OCI-LY3 (cell line): ENCODE data around the gene HORMAD2.

Experiments
- H2AFZ ChIP-seq: fragments of 200-600, 300-600 bp; shearing (Covaris generic); 2 replicates; pipeline ENCODE4 v1.6.0; 2014; ENCODE audit warnings: antibody characterized with exemption, low read depth, low read length
- H3K27ac ChIP-seq: fragments of 200-600, 300-600 bp; sonication (generic); 2 replicates; pipeline ENCODE4 v1.5.1; 2014; ENCODE audit warnings: mild to moderate bottlenecking, low read length, moderate library complexity, mixed read lengths
- H3K27me3 ChIP-seq: fragments of 200-600, 300-600 bp; sonication (generic); 2 replicates; pipeline ENCODE4 v1.6.1; 2014; ENCODE audit warnings: low read depth, low read length, mixed read lengths
- H3K36me3 ChIP-seq: fragments of 200-600, 300-600 bp; sonication (generic); replicated peaks from 2 replicates; pipeline ENCODE3; 2014; ENCODE audit warnings: low read depth, low read length, mixed read lengths
- H3K4me1 ChIP-seq: fragments of 300-600, 200-600 bp; sonication (generic); 2 replicates; pipeline ENCODE4 v1.6.1; 2014; ENCODE audit warnings: low read length, mixed read lengths
- H3K4me2 ChIP-seq: fragments of 200-600, 300-600 bp; sonication (generic); 2 replicates; pipeline ENCODE4 v1.6.1; 2014; ENCODE audit warnings: low read length, mixed read lengths
- H3K4me3 ChIP-seq: fragments of 300-600, 200-600 bp; sonication (generic); 2 replicates; pipeline ENCODE4 v1.5.1; 2014; ENCODE audit warnings: antibody characterized with exemption, mild to moderate bottlenecking, low read length, moderate library complexity
- H3K79me2 ChIP-seq: fragments of 300-600, 200-600 bp; shearing (Covaris generic); 2 replicates; pipeline ENCODE4 v1.6.1; 2014; ENCODE audit warnings: mild to moderate bottlenecking, low read length, mixed read lengths
- H3K9ac ChIP-seq: fragments of 300-600, 200-600 bp; shearing (Covaris generic); 2 replicates; pipeline ENCODE4 v1.6.0; 2014; ENCODE audit warnings: mild to moderate bottlenecking, low read length, moderate library complexity
- H3K9me3 ChIP-seq: fragments of 200-600, 300-600 bp; shearing (Covaris generic); 2 replicates; pipeline ENCODE4 v1.6.1; 2014; ENCODE audit warnings: low read length, mixed read lengths; ENCODE audit not compliant: insufficient read depth
- H4K20me1 ChIP-seq: fragments of 200-600, 300-600 bp; sonication (generic); 2 replicates; pipeline ENCODE4 v1.6.1; 2016; ENCODE audit warnings: low read length, mixed read lengths; ENCODE audit not compliant: insufficient read depth
- CTCF ChIP-seq: fragments of 200-600, 300-600 bp; sonication (generic); IDR thresholded peaks from 2 replicates; pipeline ENCODE4 v1.5.1; 2014; ENCODE audit warnings: antibody characterized with exemption, low read length, low read depth
- EZH2phosphoT487 ChIP-seq: fragments of 200-600 bp; shearing (Covaris generic); IDR thresholded peaks from 2 replicates; pipeline ENCODE4 v1.6.1; 2018; ENCODE audit warnings: antibody characterized with exemption, mixed run types, low read depth

HORMAD2 gene

GRCh38 chr22:30105483-30105882, 25.2 kb downstream of the HORMAD2 start:
- no peaks in the 10 kb centered on the region for H3K9me3 ChIP-seq
- H4K20me1 ChIP-seq: no peaks in the 10 kb centered on the region
- H3K4me3 ChIP-seq: no peak overlapping the region
- H3K36me3 ChIP-seq: no peaks in the 10 kb centered on the region
- TF ChIP-seq CTCF (no peak), EZH2phosphoT487 (no peak)
- H3K27me3 ChIP-seq: peaks cover 33% of the 10 kb centered on the region
- no peak overlapping the region for H3K9ac ChIP-seq
- H3K4me1 ChIP-seq: no peaks in the 10 kb centered on the region
- H3K79me2 ChIP-seq: no peaks in the 10 kb centered on the region
- no peak overlapping the region for H3K4me2 ChIP-seq
- no peak overlapping the region for H2AFZ ChIP-seq
- no peak overlapping the region for H3K27ac ChIP-seq

- Histone ChIP-seq H3K27ac (no peak overlapping the region), H3K79me2 (no peaks in the 10 kb centered on the region), H3K4me1 (no peaks in the 10 kb centered on the region), H4K20me1 (no peaks in the 10 kb centered on the region), H3K9me3 (no peaks in the 10 kb centered on the region), H3K4me3 (no peak overlapping the region), H3K9ac (no peak overlapping the region), H3K27me3 (peaks cover under 1% of the 10 kb centered on the region; the same call in 1 of the 2 replicates), H2AFZ (no peak overlapping the region), H3K4me2 (no peak overlapping the region), H3K36me3 (no peaks in the 10 kb centered on the region)
- TF ChIP-seq CTCF: no peak
- TF ChIP-seq EZH2phosphoT487: no peak
Observed at GRCh38 chr22:30113494-30113893, 33.2 kb downstream of the HORMAD2 start.

- H2AFZ ChIP-seq: no peak overlapping the region
- no peaks in the 10 kb centered on the region for H3K9me3 ChIP-seq
- H3K27me3 ChIP-seq: no peaks in the 10 kb centered on the region
- TF ChIP-seq EZH2phosphoT487 (no peak), CTCF (no peak)
- H3K79me2 ChIP-seq: no peaks in the 10 kb centered on the region
- H3K4me2 ChIP-seq: no peak overlapping the region
- H3K4me1 ChIP-seq: no peaks in the 10 kb centered on the region
- H3K9ac ChIP-seq: no peak overlapping the region
- no peak overlapping the region for H3K4me3 ChIP-seq
- no peaks in the 10 kb centered on the region for H3K36me3 ChIP-seq
- no peak overlapping the region for H3K27ac ChIP-seq
- H4K20me1 ChIP-seq: no peaks in the 10 kb centered on the region
Observed at GRCh38 chr22:30114361-30114760, 34.1 kb downstream of the HORMAD2 start.

- Histone ChIP-seq H2AFZ (no peak overlapping the region), H3K9me3 (no peaks in the 10 kb centered on the region), H3K79me2 (no peaks in the 10 kb centered on the region), H3K4me2 (no peak overlapping the region), H3K4me3 (no peak overlapping the region), H4K20me1 (no peaks in the 10 kb centered on the region), H3K27ac (no peak overlapping the region), H3K9ac (no peak overlapping the region), H3K4me1 (no peaks in the 10 kb centered on the region), H3K36me3 (no peaks in the 10 kb centered on the region), H3K27me3 (no peaks in the 10 kb centered on the region)
- TF ChIP-seq EZH2phosphoT487 (no peak), CTCF (no peak)
Observed at GRCh38 chr22:30115705-30116104, 35.4 kb downstream of the HORMAD2 start.
